HG03439 (cell line): Measurements from ENCODE around the gene CAPN11.

Experiments
- ATAC-seq: cut with Tn5 transposase; IDR thresholded peaks from one replicate; pipeline ENCODE4 v1.9.1; 2021; ENCODE audit warnings: mild to moderate bottlenecking, moderate library complexity; ENCODE audit not compliant: unreplicated experiment

The CAPN11 gene

GRCh38 chr6:44158770-44159228 is at the start of gene CAPN11:
TSS of gene CAPN11 (plus strand) at chr6:44158820. CDS start at chr6:44158849, 29 bp downstream.
- ATAC-seq, result no peak

- no peak for ATAC-seq
Observed at GRCh38 chr6:44109212-44109611, 49.4 kb upstream of the CAPN11 start.

- ATAC-seq, result no peak
Observed at GRCh38 chr6:44110005-44110676, 48.5 kb upstream of the CAPN11 start.

GRCh38 chr6:44110966-44111365 is 47.7 kb upstream of the CAPN11 start:
- no peak for ATAC-seq

GRCh38 chr6:44111434-44112417 is 46.9 kb upstream of the CAPN11 start:
- ATAC-seq, result no peak

- no peak for ATAC-seq
Observed at GRCh38 chr6:44113414-44113813, 45.2 kb upstream of the CAPN11 start.

GRCh38 chr6:44115866-44116265 is 42.8 kb upstream of the CAPN11 start:
- no peak for ATAC-seq

- ATAC-seq, result no peak
Observed at GRCh38 chr6:44116641-44117382, 41.8 kb upstream of the CAPN11 start.

- ATAC-seq, result no peak
Observed at GRCh38 chr6:44117397-44118128, 41.1 kb upstream of the CAPN11 start.

- no peak for ATAC-seq
Observed at GRCh38 chr6:44119704-44120262, 38.8 kb upstream of the CAPN11 start.

- no peak for ATAC-seq
Observed at GRCh38 chr6:44120692-44121443, 37.8 kb upstream of the CAPN11 start.

- no peak for ATAC-seq
Observed at GRCh38 chr6:44122801-44123200, 35.8 kb upstream of the CAPN11 start.

- ATAC-seq, result no peak
Observed at GRCh38 chr6:44123544-44123943, 35.1 kb upstream of the CAPN11 start.

- ATAC-seq, result peak; percentile 45
Observed at GRCh38 chr6:44126320-44127149, 32.1 kb upstream of the CAPN11 start.

GRCh38 chr6:44127186-44128019 is 31.2 kb upstream of the CAPN11 start, which contains the start of the genes MRPL14 and TMEM63B:
TSS of gene MRPL14 (minus strand) at chr6:44127452. CDS start at chr6:44116611, 10,841 bp downstream.
TSS of gene TMEM63B (plus strand) at chr6:44127554. CDS start at chr6:44134585, 7,031 bp downstream.
- ATAC-seq, result peak; percentile 65

GRCh38 chr6:44128020-44128917 is 30.4 kb upstream of the CAPN11 start:
- peak; percentile 15 for ATAC-seq
